HCT116 (cell line): Measurements from ENCODE around the gene ANKIB1. TPM values are rescaled to one million over a fixed set of nuclear protein-coding genes. Genes with fewer than 3 reads are reported as not detected.
"Not testable (repeated sequence)": the region's sequence is repeated elsewhere in the genome, so short reads cannot be mapped to it uniquely, and the experiment has no call there.

Experiments
- ATAC-seq: fragments of 200-7000 bp; cut with Tn5 transposase; 2 replicates; pipeline ENCODE4 v1.9.1; 2020; ENCODE audit warnings: mild to moderate bottlenecking, moderate library complexity
- BruUV-seq: library from RNA; stranded (reverse); fragments of 400-500 nt; replicated peaks from 2 replicates; lab custom pipeline; 2021; lab: Mats Ljungman, UMichigan
- CTCF ChIA-PET: fragments of 300-600 bp; sonication (Branson Sonifier 250); formaldehyde crosslinking; loops from one replicate; lab custom pipeline; 2021; ENCODE audit warnings: antibody characterized with exemption; lab: Charles Lee
- POLR2A ChIA-PET: fragments of 300-600, 350-600 bp; sonication (Branson Sonifier 250); formaldehyde crosslinking; loops from one replicate; lab custom pipeline; 2021; ENCODE audit warnings: antibody characterized with exemption; lab: Charles Lee
- RAD21 ChIA-PET, 2 experiments: fragments of 300-600 bp; sonication (Branson Sonifier 250); formaldehyde crosslinking; loops; one replicate each; lab custom pipeline; 2023; ENCODE audit warnings: low total read pairs in 2 of 2; ENCODE audit not compliant: uncharacterized antibody in 2 of 2, unreplicated experiment in 2 of 2, low non-redundant PET in 1 of 2; lab: Charles Lee
- DNase-seq: peaks from one replicate; pipeline ENCODE4 v3.0.0-alpha.2; 2010; ENCODE audit warnings: low read depth, low spot score
- H2AFZ ChIP-seq: fragments of 200-600 bp; shearing (Covaris generic), sonication (generic); 2 replicates; pipeline ENCODE4 v1.6.1; 2017; ENCODE audit warnings: low read depth, mixed run types, mixed read lengths, antibody characterized with exemption, low read length; ENCODE audit not compliant: poor library complexity, severe bottlenecking
- H3K27ac ChIP-seq: 2 replicates; pipeline ENCODE4 v1.5.1; 2012; ENCODE audit warnings: low read depth, low read length
- H3K27me3 ChIP-seq: fragments of 200-600 bp; sonication (generic); 2 replicates; pipeline ENCODE4 v1.6.1; 2016; ENCODE audit warnings: mixed run types, low read length, mixed read lengths; ENCODE audit not compliant: insufficient read depth
- H3K36me3 ChIP-seq, 2 experiments: fragments of 200-500 bp in 1 of 2; fragments of 200-600 bp in 1 of 2; sonication (Bioruptor generic) in 1 of 2; sonication (generic) in 1 of 2; 2 replicates each; pipeline versions ENCODE4 v1.5.1 to v1.6.1; 2014 to 2016; ENCODE audit warnings: low read length in 2 of 2, inconsistent platforms in 1 of 2, mixed read lengths in 1 of 2, mixed run types in 1 of 2; ENCODE audit not compliant: insufficient read depth in 2 of 2, control insufficient read depth in 1 of 2
- H3K4me1 ChIP-seq, 2 experiments: fragments of 200-600 bp in 1 of 2; sonication (generic) in 1 of 2; 2 replicates each; pipeline versions ENCODE4 v1.5.1 to v1.6.1; 2012 to 2017; ENCODE audit warnings: low read length in 2 of 2, inconsistent platforms in 1 of 2, mild to moderate bottlenecking in 1 of 2, mixed read lengths in 1 of 2, mixed run types in 1 of 2, moderate library complexity in 1 of 2; ENCODE audit not compliant: insufficient read depth in 2 of 2, control insufficient read depth in 1 of 2
- H3K4me2 ChIP-seq: fragments of 200-600 bp; sonication (generic); 2 replicates; pipeline ENCODE4 v1.6.1; 2017; ENCODE audit warnings: mixed run types, low read length, mixed read lengths
- H3K4me3 ChIP-seq, 2 experiments: fragments of 200-600 bp in 1 of 2; sonication (generic) in 1 of 2; replicated peaks in 1 of 2; 2 replicates each; pipeline ENCODE4 v1.5.1; 2011 to 2016; ENCODE audit warnings: low read length in 2 of 2, control low read depth in 1 of 2, low read depth in 1 of 2, mild to moderate bottlenecking in 1 of 2, mixed read lengths in 1 of 2, mixed run types in 1 of 2
- H3K79me2 ChIP-seq: fragments of 200-600 bp; sonication (generic); 2 replicates; pipeline ENCODE4 v1.6.1; 2017; ENCODE audit warnings: mild to moderate bottlenecking, mixed run types, low read length, moderate library complexity, mixed read lengths; ENCODE audit not compliant: insufficient read depth
- H3K9ac ChIP-seq: fragments of 200-600 bp; sonication (generic); 2 replicates; pipeline ENCODE4 v1.6.1; 2016; ENCODE audit warnings: low read length, mixed read lengths
- H3K9me2 ChIP-seq: fragments of 200-600 bp; sonication (generic), shearing (Covaris generic); 2 replicates; pipeline ENCODE4 v1.6.1; 2017; ENCODE audit warnings: mixed run types, mild to moderate bottlenecking, moderate library complexity; ENCODE audit not compliant: insufficient read depth
- H3K9me3 ChIP-seq, 2 experiments: fragments of 200-500 bp in 1 of 2; fragments of 200-600 bp in 1 of 2; sonication (Bioruptor generic) in 1 of 2; sonication (generic) in 1 of 2; 2 replicates each; pipeline ENCODE4 v1.6.1; 2014 to 2017; ENCODE audit warnings: low read length in 2 of 2, mixed read lengths in 2 of 2, inconsistent platforms in 1 of 2, low read depth in 1 of 2, mild to moderate bottlenecking in 1 of 2, mixed run types in 1 of 2, moderate library complexity in 1 of 2; ENCODE audit not compliant: control insufficient read depth in 1 of 2, insufficient read depth in 1 of 2
- H4K20me1 ChIP-seq: fragments of 200-600 bp; sonication (generic), shearing (Covaris generic); 2 replicates; pipeline ENCODE4 v1.6.1; 2017; ENCODE audit warnings: mixed run types, mild to moderate bottlenecking, moderate library complexity; ENCODE audit not compliant: insufficient read depth
- CBX3 ChIP-seq: IDR thresholded peaks from 2 replicates; pipeline ENCODE4 v1.6.1; 2012; ENCODE audit warnings: low read depth
- CEBPB ChIP-seq: IDR thresholded peaks from 2 replicates; pipeline ENCODE4 v1.6.1; 2012; ENCODE audit warnings: low read depth
- EGR1 ChIP-seq: IDR thresholded peaks from 2 replicates; pipeline ENCODE4 v1.6.1; 2012; ENCODE audit warnings: low read depth
- ELF1 ChIP-seq: IDR thresholded peaks from 2 replicates; pipeline ENCODE4 v1.6.1; 2012; ENCODE audit warnings: low read depth, borderline replicate concordance
- EZH2phosphoT487 ChIP-seq: fragments of 200-600 bp; IDR thresholded peaks from 2 replicates; pipeline ENCODE4 v1.6.1; 2018; ENCODE audit warnings: antibody characterized with exemption, borderline replicate concordance
- RAD21 ChIP-seq: IDR thresholded peaks from 2 replicates; pipeline ENCODE4 v1.6.1; 2012; ENCODE audit warnings: low read depth, mild to moderate bottlenecking
- SRF ChIP-seq: IDR thresholded peaks from 2 replicates; pipeline ENCODE4 v1.6.1; 2012; ENCODE audit warnings: low read depth
- TCF7L2 ChIP-seq: IDR thresholded peaks from 2 replicates; pipeline ENCODE4 v1.7.0; 2011; ENCODE audit warnings: borderline replicate concordance, inconsistent platforms; ENCODE audit not compliant: insufficient read depth, insufficient read length; ENCODE audit errors: extremely low read depth
- YY1 ChIP-seq: IDR thresholded peaks from 2 replicates; pipeline ENCODE4 v1.6.1; 2011; ENCODE audit warnings: low read length, low read depth, moderate library complexity, mild to moderate bottlenecking; ENCODE audit not compliant: insufficient replicate concordance; ENCODE audit errors: extremely low read depth
- ZFX ChIP-seq: fragments of 450-650 bp; IDR thresholded peaks from 2 replicates; pipeline ENCODE4 v1.6.1; 2017
- intact Hi-C: fragments of 100-400 bp; cut with micrococcal nuclease; formaldehyde crosslinking; loops from 2 replicates; pipeline ENCODE4 v1.10.0; 2022
- total RNA-seq: library from RNA; stranded (reverse); gene quantifications from one replicate; pipeline ENCODE4 v1.2.1, GENCODE V29; 2021; ENCODE audit not compliant: unreplicated experiment

The ANKIB1 gene
- total RNA-seq, 1 experiment from 2014 or later: 41.2 TPM

DNA sequence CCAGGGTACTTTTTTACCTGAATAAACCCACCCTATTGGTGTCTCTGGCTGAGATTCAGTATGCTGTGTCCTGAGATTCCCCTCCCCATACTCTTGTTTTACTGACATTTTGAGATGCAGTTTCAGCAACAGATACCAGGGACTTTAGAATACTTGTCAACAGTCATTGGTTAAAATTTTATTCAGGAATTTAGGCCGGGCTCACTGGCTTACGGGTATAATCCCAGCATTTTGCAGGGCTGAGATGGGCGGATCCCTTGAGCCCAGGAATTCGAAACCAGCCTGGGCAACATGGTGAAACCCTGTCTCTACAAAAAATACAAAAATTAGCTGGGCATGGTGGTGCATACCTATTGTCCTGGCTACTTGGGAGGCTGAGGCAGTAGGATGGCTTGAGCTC, 111.5 kb downstream of the ANKIB1 start:
- ChIA-PET CTCF (no interaction called here), RAD21 (no interaction called here)
- TF ChIP-seq EGR1: no peak
- TF ChIP-seq, all 23 proteins: peak for 0
- BruUV-seq: no TSS peak
- POLR2A ChIA-PET: no interaction called here
- DNase-seq (no peak), ATAC-seq (no peak)
- intact Hi-C loops: no loop called here
- Histone ChIP-seq H3K9me3 (no peaks in the 10 kb centered on the region), H4K20me1 (no peaks in the 10 kb centered on the region), H3K79me2 (no peaks in the 10 kb centered on the region), H3K36me3 (peaks cover 0 to under 1% of the 10 kb centered on the region in 2 experiments; a peak in 2 of 4 replicates), H3K27ac (no peak overlapping the region), H3K4me2 (no peak overlapping the region), H3K4me1 (no peaks in the 10 kb centered on the region), H3K9ac (no peak overlapping the region), H3K4me3 (no peak overlapping the region), H2AFZ (no peak overlapping the region), H3K9me2 (no peaks in the 10 kb centered on the region), H3K27me3 (no peaks in the 10 kb centered on the region)

DNA sequence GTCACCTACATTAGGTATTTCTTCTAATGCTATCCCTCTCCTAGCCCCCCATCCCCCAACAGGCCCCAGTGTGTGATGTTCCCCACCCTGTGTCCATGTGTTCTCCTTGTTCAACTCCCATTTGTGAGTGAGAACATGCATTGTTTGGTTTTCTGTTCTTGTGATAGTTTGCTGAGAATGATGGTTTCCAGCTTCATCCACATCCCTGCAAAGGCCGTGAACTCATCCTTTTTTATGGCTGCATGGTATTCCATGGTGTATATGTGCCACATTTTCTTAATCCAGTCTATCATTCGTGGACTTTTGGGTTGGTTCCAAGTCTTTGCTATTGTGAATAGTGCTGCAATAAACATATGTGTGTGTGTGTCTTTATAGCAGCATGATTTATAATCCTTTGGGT, 113.4 kb downstream of the ANKIB1 start:
- H3K4me1 ChIP-seq, H3K36me3 ChIP-seq, H3K4me2 ChIP-seq, ATAC-seq, H2AFZ ChIP-seq, H4K20me1 ChIP-seq, H3K27me3 ChIP-seq, H3K9me2 ChIP-seq, H3K9me3 ChIP-seq, POLR2A ChIA-PET, H3K4me3 ChIP-seq, BruUV-seq, DNase-seq, H3K79me2 ChIP-seq, CTCF ChIA-PET, intact Hi-C loops, H3K27ac ChIP-seq, H3K9ac ChIP-seq, RAD21 ChIA-PET: not testable (repeated sequence)

DNA sequence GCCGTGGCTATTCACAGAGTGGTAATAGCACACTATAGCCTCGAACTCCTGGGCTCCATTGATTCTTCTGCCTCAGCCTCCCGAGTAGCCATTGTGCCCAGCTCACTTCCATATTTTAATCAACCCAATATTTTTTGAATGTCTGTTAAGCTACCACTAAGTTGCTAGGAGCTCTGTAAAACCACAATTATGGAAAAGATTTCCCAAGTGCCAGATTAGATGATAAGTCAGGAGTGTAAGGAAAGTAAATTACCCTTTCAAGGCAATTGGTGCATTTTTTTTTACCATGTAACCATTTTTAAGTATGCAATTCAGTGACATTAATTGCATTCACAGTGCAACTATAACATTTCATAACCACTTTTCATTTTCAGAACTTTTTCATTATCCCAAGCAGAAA, 114.0 kb downstream of the ANKIB1 start:
- intact Hi-C loops: no loop called here
- no peak for ATAC-seq
- peaks cover 0 to 5% of the 10 kb centered on the region in 2 experiments; a peak in 2 of 4 replicates for H3K36me3 ChIP-seq
- BruUV-seq: no TSS peak
- TF ChIP-seq EZH2phosphoT487 (no peak), TCF7L2 (no peak), ELF1 (no peak), CBX3 (no peak), YY1 (no peak), CEBPB (no peak), SRF (no peak), ZFX (no peak), RAD21 (no peak)
- H3K9me3 ChIP-seq: no peaks in the 10 kb centered on the region
- H3K4me1 ChIP-seq: no peaks in the 10 kb centered on the region
- no peak overlapping the region for H3K9ac ChIP-seq
- RAD21 ChIA-PET: no interaction called here
- no peaks in the 10 kb centered on the region for H4K20me1 ChIP-seq
- no peak overlapping the region for H3K4me2 ChIP-seq
- no peak for DNase-seq
- H2AFZ ChIP-seq: no peak overlapping the region
- H3K79me2 ChIP-seq: no peaks in the 10 kb centered on the region
- H3K4me3 ChIP-seq: no peak overlapping the region
- no peaks in the 10 kb centered on the region for H3K9me2 ChIP-seq
- CTCF ChIA-PET: no interaction called here
- H3K27ac ChIP-seq: no peak overlapping the region
- H3K27me3 ChIP-seq: no peaks in the 10 kb centered on the region
- POLR2A ChIA-PET: no interaction called here
